GM12878 (cell line): ENCODE data around the gene OR52D1. TPM values are rescaled to one million over a fixed set of nuclear protein-coding genes. Genes with fewer than 3 reads are reported as not detected.

ENCODE experiments used
- ATAC-seq: fragments of 200-7000 bp; cut with Tn5 transposase; 3 replicates; pipeline ENCODE4 v1.9.1; 2020; ENCODE audit warnings: mild to moderate bottlenecking, moderate library complexity
- BruUV-seq: library from RNA; stranded (reverse); fragments of 400-500 nt; replicated peaks from 2 replicates; lab custom pipeline; 2021; lab: Mats Ljungman, UMichigan
- CTCF ChIA-PET: fragments of 300-600 bp; sonication (Branson Sonifier 250); formaldehyde crosslinking; extraction: SDS; loops from one replicate; lab custom pipeline; 2021; ENCODE audit warnings: inconsistent platforms; lab: Yijun Ruan, JAX
- POLR2A ChIA-PET: fragments of 350-600 bp; formaldehyde crosslinking; extraction: SDS; loops from one replicate; lab custom pipeline; 2021; ENCODE audit warnings: inconsistent platforms; lab: Charles Lee
- RAD21 ChIA-PET: fragments of 300-600 bp; sonication (Branson Sonifier 250); formaldehyde crosslinking; loops from one replicate; lab custom pipeline; 2023; ENCODE audit warnings: antibody characterized with exemption; ENCODE audit not compliant: unreplicated experiment; lab: Charles Lee
- SMC1A ChIA-PET: fragments of 300-600 bp; sonication (Branson Sonifier 250); formaldehyde crosslinking; loops from one replicate; lab custom pipeline; 2023; ENCODE audit not compliant: unreplicated experiment, uncharacterized antibody; lab: Charles Lee
- DNase-seq: peaks from one replicate; pipeline ENCODE4 v3.0.0-alpha.2; 2011; ENCODE audit warnings: low read depth, low spot score
- FAIRE-seq: peaks from 3 replicates; lab custom pipeline; 2011; peaks lifted over from hg19 to GRCh38; lab: Jason Lieb, UNC
- H2AFZ ChIP-seq: 2 replicates; pipeline ENCODE4 v1.6.0; 2011; ENCODE audit warnings: low read depth, low read length, control low read depth; ENCODE audit not compliant: control insufficient read depth
- H3K27ac ChIP-seq: 2 replicates; pipeline ENCODE4 v1.5.1; 2011; ENCODE audit warnings: control low read depth; ENCODE audit not compliant: control insufficient read depth, insufficient read depth
- H3K27me3 ChIP-seq, 2 experiments: replicated peaks in 1 of 2; 2 replicates each; pipeline versions ENCODE4 v1.6.0 to v1.6.1; 2011; ENCODE audit warnings: low read length in 1 of 2; ENCODE audit not compliant: control insufficient read depth in 2 of 2, insufficient read depth in 2 of 2
- H3K36me3 ChIP-seq, 2 experiments: 2 replicates each; pipeline ENCODE4 v1.5.1; 2011; ENCODE audit warnings: low read length in 1 of 2; ENCODE audit not compliant: control insufficient read depth in 2 of 2, insufficient read depth in 2 of 2
- H3K4me1 ChIP-seq: 2 replicates; pipeline ENCODE4 v1.6.1; 2011; ENCODE audit warnings: mild to moderate bottlenecking, low read length, moderate library complexity, mixed read lengths; ENCODE audit not compliant: control insufficient read depth, insufficient read depth
- H3K4me2 ChIP-seq: 2 replicates; pipeline ENCODE4 v1.6.0; 2011; ENCODE audit warnings: control low read depth; ENCODE audit not compliant: control insufficient read depth, insufficient read depth
- H3K4me3 ChIP-seq: fragments of 200-600 bp; sonication (generic); 2 replicates; pipeline ENCODE4 v1.5.1; 2016
- H3K79me2 ChIP-seq: 2 replicates; pipeline ENCODE4 v1.6.0; 2011; ENCODE audit warnings: low read length; ENCODE audit not compliant: control insufficient read depth, insufficient read depth
- H3K9ac ChIP-seq: 2 replicates; pipeline ENCODE4 v1.8.0; 2011; ENCODE audit warnings: low read length, control low read depth, mixed read lengths; ENCODE audit not compliant: control insufficient read depth, insufficient read depth
- H3K9me3 ChIP-seq: replicated peaks from 3 replicates; pipeline ENCODE4 v1.5.1; 2011; ENCODE audit warnings: mild to moderate bottlenecking, low read length; ENCODE audit not compliant: control insufficient read depth, insufficient read depth
- H4K20me1 ChIP-seq: 2 replicates; pipeline ENCODE4 v1.6.0; 2011; ENCODE audit not compliant: control insufficient read depth, insufficient read depth
- BMI1 ChIP-seq: fragments of 450-650 bp; IDR thresholded peaks from 2 replicates; pipeline ENCODE4 v1.6.1; 2016; ENCODE audit warnings: mild to moderate bottlenecking, moderate library complexity, borderline replicate concordance
- BRCA1 ChIP-seq: IDR thresholded peaks from 2 replicates; pipeline ENCODE4 v1.6.1; 2011; ENCODE audit warnings: low read depth, low read length, improper control_type of control experiment
- CBX3 ChIP-seq: fragments of 200-600 bp; sonication (generic); IDR thresholded peaks from 2 replicates; pipeline ENCODE4 v1.6.1; 2016; ENCODE audit warnings: low read depth, borderline replicate concordance
- CREM ChIP-seq: IDR thresholded peaks from 2 replicates; pipeline ENCODE4 v1.6.1; 2014; ENCODE audit warnings: antibody characterized with exemption, low read depth
- EED ChIP-seq: sonication (generic); IDR thresholded peaks from 2 replicates; pipeline ENCODE4 v1.6.1; 2016; ENCODE audit warnings: antibody characterized with exemption, low read depth
- HDGF ChIP-seq: fragments of 450-650 bp; IDR thresholded peaks from 2 replicates; pipeline ENCODE4 v1.6.1; 2016; ENCODE audit warnings: antibody characterized with exemption
- JUNB ChIP-seq: IDR thresholded peaks from 2 replicates; pipeline ENCODE4 v1.6.1; 2016; ENCODE audit warnings: antibody characterized with exemption, mild to moderate bottlenecking
- PAX5 ChIP-seq: IDR thresholded peaks from 2 replicates; pipeline ENCODE4 v1.6.1; 2011; ENCODE audit warnings: low read depth, low read length, borderline replicate concordance
- SMARCA5 ChIP-seq: fragments of 450-650 bp; IDR thresholded peaks from 2 replicates; pipeline ENCODE4 v1.6.1; 2017; ENCODE audit warnings: mild to moderate bottlenecking
- SREBF2 ChIP-seq: IDR thresholded peaks from 2 replicates; pipeline ENCODE4 v1.6.1; 2012; ENCODE audit warnings: mild to moderate bottlenecking, low read length
- SUZ12 ChIP-seq: fragments of 200-600 bp; sonication (generic); IDR thresholded peaks from one replicate; pipeline ENCODE4 v1.6.1; 2018; ENCODE audit warnings: antibody characterized with exemption, mild to moderate bottlenecking; ENCODE audit not compliant: unreplicated experiment
- TBL1XR1 ChIP-seq: IDR thresholded peaks from 2 replicates; pipeline ENCODE4 v1.6.1; 2012; ENCODE audit warnings: low read depth, low read length, improper control_type of control experiment
- TCF3 ChIP-seq: IDR thresholded peaks from 2 replicates; pipeline ENCODE4 v1.6.1; 2012; ENCODE audit warnings: low read depth, mild to moderate bottlenecking, low read length, borderline replicate concordance; ENCODE audit not compliant: insufficient read depth
- WGBS: methylation state at CpG from one replicate; pipeline ENCODE4 v1.1.6; 2016; ENCODE audit warnings: low lambda C conversion rate; ENCODE audit not compliant: insufficient replicate concordance, insufficient coverage; ENCODE audit errors: missing lambda C conversion rate; 5-methylcytosine and 5-hydroxymethylcytosine counted together
- in situ Hi-C: fragments of 300-500 bp; cut with MboI; formaldehyde crosslinking; loops from 9 replicates; pipeline ENCODE4 v1.14.3; 2018; ENCODE audit warnings: mixed read lengths
- intact Hi-C: fragments of 100-400 bp; cut with micrococcal nuclease; formaldehyde crosslinking; loops from one replicate; pipeline ENCODE4 v1.14.2; 2022; ENCODE audit not compliant: unreplicated experiment
- polyA plus RNA-seq, 11 experiments: library from polyadenylated mRNA; depleted of rRNA in 4 of 11; unstranded in 6 of 11; stranded (reverse) in 5 of 11; fragments of >200 nt; fragmentation: Nextera tagmentation in 4 of 11; fragmentation: Illumina TruSeq in 1 of 11; extraction: Ambion mirVana in 4 of 11; extraction: Trizol in 1 of 11; gene quantifications; 1 replicate in 1 of 11; 2 replicates in 10 of 11; pipeline versions ENCODE4 v1.2.1 to v1.2.3, GENCODE V29; 2011 to 2016; ENCODE audit warnings: inconsistent platforms in 2 of 11, missing spikeins in 2 of 11, low read depth in 1 of 11
- total RNA-seq, 4 experiments: library from RNA; depleted of rRNA in 3 of 4; stranded (reverse); fragments of >200 nt in 3 of 4; fragmentation: Illumina TruSeq in 1 of 4; extraction: Trizol in 1 of 4; gene quantifications; 2 replicates each; pipeline versions ENCODE4 v1.2.1 to v1.2.3, GENCODE V29; 2013 to 2021
- TF ChIP-seq, protein P1 (sequence below): fragments of 450-650 bp; IDR thresholded peaks from 2 replicates; pipeline ENCODE4 v1.6.1; 2017; ENCODE audit warnings: mild to moderate bottlenecking, low read depth, inconsistent platforms; ENCODE audit not compliant: poor library complexity, severe bottlenecking
- TF ChIP-seq, protein P2 (sequence below): fragments of 450-650 bp; IDR thresholded peaks from 2 replicates; pipeline ENCODE4 v1.6.1; 2016; ENCODE audit warnings: mild to moderate bottlenecking
- TF ChIP-seq, protein P3 (sequence below): IDR thresholded peaks from 2 replicates; pipeline ENCODE4 v1.6.1; 2011; ENCODE audit warnings: mild to moderate bottlenecking, low read depth, low read length, moderate library complexity; ENCODE audit not compliant: insufficient replicate concordance

OR52D1 gene
- total and polyA plus RNA-seq, 10 of the 15 experiments (the other 5 are each of a cell fraction or from before 2014, with no cell fraction given) = not detected

DNA sequence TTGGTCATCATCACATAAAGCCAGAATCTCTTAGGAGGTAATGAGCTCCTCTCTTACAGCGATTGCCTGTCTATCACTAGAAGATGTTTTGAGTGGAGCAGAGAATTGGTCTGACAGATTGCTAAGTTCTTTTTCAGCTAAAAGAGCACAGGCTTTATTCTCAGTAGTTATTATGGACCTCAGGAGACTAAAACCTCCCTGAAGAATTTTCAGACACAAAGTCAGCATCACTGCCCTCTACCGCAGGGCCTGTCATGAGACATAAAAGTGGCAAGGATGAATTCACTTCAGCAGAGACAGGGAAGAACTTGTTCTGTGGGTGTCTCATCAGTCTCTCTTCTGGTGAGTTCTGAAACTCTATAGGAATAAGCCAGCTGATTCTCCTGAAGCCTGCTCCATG lies 39.5 kb upstream of the OR52D1 start, which contains the start of gene OR51I2:
TSS of gene OR51I2 (plus strand) at position 301 of the 400 bp plus-strand sequence. CDS start 4,166 bp downstream, outside the sequence.
- ChIA-PET CTCF (no interaction called here), POLR2A (no interaction called here), SMC1A (no interaction called here), RAD21 (no interaction called here)
- DNase-seq = no peak
- Histone ChIP-seq H3K27me3 (no peaks in the 10 kb centered on the region), H3K4me3 (no peak within 1 kb of the TSS), H4K20me1 (no peaks in the 10 kb centered on the region), H3K4me2 (no peak within 1 kb of the TSS), H3K4me1 (no peaks in the 10 kb centered on the region), H3K36me3 (no peaks in the 10 kb centered on the region), H3K79me2 (no peaks in the 10 kb centered on the region), H3K27ac (no peak within 1 kb of the TSS), H3K9me3 (no peaks in the 10 kb centered on the region), H2AFZ (no peak within 1 kb of the TSS), H3K9ac (no peak within 1 kb of the TSS)
- TF ChIP-seq CBX3 = no peak
- TF ChIP-seq SMARCA5 = no peak
- TF ChIP-seq BMI1 = no peak
- no peak for TF ChIP-seq CREM
- no peak for TF ChIP-seq SUZ12
- no peak for TF ChIP-seq PAX5
- no peak for TF ChIP-seq TCF3
- no peak for TF ChIP-seq JUNB
- TF ChIP-seq, protein P1, sequence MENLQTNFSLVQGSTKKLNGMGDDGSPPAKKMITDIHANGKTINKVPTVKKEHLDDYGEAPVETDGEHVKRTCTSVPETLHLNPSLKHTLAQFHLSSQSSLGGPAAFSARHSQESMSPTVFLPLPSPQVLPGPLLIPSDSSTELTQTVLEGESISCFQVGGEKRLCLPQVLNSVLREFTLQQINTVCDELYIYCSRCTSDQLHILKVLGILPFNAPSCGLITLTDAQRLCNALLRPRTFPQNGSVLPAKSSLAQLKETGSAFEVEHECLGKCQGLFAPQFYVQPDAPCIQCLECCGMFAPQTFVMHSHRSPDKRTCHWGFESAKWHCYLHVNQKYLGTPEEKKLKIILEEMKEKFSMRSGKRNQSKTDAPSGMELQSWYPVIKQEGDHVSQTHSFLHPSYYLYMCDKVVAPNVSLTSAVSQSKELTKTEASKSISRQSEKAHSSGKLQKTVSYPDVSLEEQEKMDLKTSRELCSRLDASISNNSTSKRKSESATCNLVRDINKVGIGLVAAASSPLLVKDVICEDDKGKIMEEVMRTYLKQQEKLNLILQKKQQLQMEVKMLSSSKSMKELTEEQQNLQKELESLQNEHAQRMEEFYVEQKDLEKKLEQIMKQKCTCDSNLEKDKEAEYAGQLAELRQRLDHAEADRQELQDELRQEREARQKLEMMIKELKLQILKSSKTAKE = no peak
- TF ChIP-seq, protein P2, sequence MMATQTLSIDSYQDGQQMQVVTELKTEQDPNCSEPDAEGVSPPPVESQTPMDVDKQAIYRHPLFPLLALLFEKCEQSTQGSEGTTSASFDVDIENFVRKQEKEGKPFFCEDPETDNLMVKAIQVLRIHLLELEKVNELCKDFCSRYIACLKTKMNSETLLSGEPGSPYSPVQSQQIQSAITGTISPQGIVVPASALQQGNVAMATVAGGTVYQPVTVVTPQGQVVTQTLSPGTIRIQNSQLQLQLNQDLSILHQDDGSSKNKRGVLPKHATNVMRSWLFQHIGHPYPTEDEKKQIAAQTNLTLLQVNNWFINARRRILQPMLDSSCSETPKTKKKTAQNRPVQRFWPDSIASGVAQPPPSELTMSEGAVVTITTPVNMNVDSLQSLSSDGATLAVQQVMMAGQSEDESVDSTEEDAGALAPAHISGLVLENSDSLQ = no peak
- TF ChIP-seq EED = no peak
- no peak for TF ChIP-seq SREBF2
- TF ChIP-seq TBL1XR1 = no peak
- TF ChIP-seq, protein P3, sequence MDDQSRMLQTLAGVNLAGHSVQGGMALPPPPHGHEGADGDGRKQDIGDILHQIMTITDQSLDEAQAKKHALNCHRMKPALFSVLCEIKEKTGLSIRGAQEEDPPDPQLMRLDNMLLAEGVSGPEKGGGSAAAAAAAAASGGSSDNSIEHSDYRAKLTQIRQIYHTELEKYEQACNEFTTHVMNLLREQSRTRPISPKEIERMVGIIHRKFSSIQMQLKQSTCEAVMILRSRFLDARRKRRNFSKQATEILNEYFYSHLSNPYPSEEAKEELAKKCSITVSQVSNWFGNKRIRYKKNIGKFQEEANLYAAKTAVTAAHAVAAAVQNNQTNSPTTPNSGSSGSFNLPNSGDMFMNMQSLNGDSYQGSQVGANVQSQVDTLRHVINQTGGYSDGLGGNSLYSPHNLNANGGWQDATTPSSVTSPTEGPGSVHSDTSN = no peak
- TF ChIP-seq BRCA1 = no peak
- TF ChIP-seq HDGF = no peak
- 40% methylated on average over 2 of the region's 2 CpGs for WGBS
- in situ Hi-C loops = no loop called here
- no peak for ATAC-seq
- no TSS peak for BruUV-seq
- intact Hi-C loops = no loop called here
- FAIRE-seq = no peak
